Skin of body (tissue), 2 donors: ENCODE data around the gene DERA. TPM values are rescaled to one million over a fixed set of nuclear protein-coding genes. Genes with fewer than 3 reads are reported as not detected.

ENCODE experiments used
- DNase-seq: peaks from one replicate; lab custom pipeline; 2025; lab: John Stamatoyannopoulos, UW
- total RNA-seq: library from RNA; depleted of rRNA; stranded (reverse); fragments of >200 nt; gene quantifications from one replicate; pipeline ENCODE4 v1.2.3, GENCODE V29; 2014

The DERA gene
- total RNA-seq, 1 donor from 2014 or later, result 33.8 TPM

GRCh38 chr12:16074894-16075293 is 163.8 kb downstream of the DERA start:
- DNase-seq, result no peak

- DNase-seq, result no peak
Observed at GRCh38 chr12:16075887-16076286, 164.8 kb downstream of the DERA start.

- DNase-seq, result no peak
Observed at GRCh38 chr12:16076557-16076956, 165.4 kb downstream of the DERA start.

- no peak for DNase-seq
Observed at GRCh38 chr12:16076970-16077522, 165.9 kb downstream of the DERA start.

GRCh38 chr12:16086462-16086861 is 175.3 kb downstream of the DERA start:
- no peak for DNase-seq

- no peak for DNase-seq
Observed at GRCh38 chr12:16086942-16087341, 175.8 kb downstream of the DERA start.

Other genes with a start within 250 kb of the DERA start
- gene EPS8, start 121.9 kb upstream of the DERA start, total RNA-seq, result 71.0 TPM
- gene STRAP, start 28.9 kb upstream of the DERA start, total RNA-seq, result 56.9 TPM